ENCODE measurements around the gene RMND1. TPM values are rescaled to one million over a fixed set of nuclear protein-coding genes. Genes with fewer than 3 reads are reported as not detected.

Gene RMND1
- total and polyA plus RNA-seq, 2 of the 13 experiments (the other 11 are each of a cell fraction or from before 2014, with no cell fraction given): 34.0 to 72.5 TPM

GRCh38 chr6:151390851-151391470, 61.0 kb downstream of the RMND1 start (continued):
- TF ChIP-seq TRIM22 (IDR thresholded peaks at IDR 0.05) (no peak), ZBTB26 (CRISPR knock-in tag; IDR thresholded peaks at IDR 0.05; ENCODE audit: borderline replicate concordance) (no peak), RFX5 (IDR thresholded peaks at IDR 0.05; ENCODE audit: low read depth, low read length) (no peak), SSRP1 (CRISPR knock-in tag; IDR thresholded peaks at IDR 0.05) (no peak), ZBTB33 (CRISPR knock-in tag; IDR thresholded peaks at IDR 0.05) (no peak), ZSCAN20 (CRISPR knock-in tag; IDR thresholded peaks at IDR 0.05; ENCODE audit: borderline replicate concordance) (peak; percentile 74; the same call in 1 of the 2 replicates), PRDM4 (CRISPR knock-in tag; IDR thresholded peaks at IDR 0.05; ENCODE audit: borderline replicate concordance) (peak; percentile 52; the same call in 1 of the 2 replicates), PHB2 (IDR thresholded peaks at IDR 0.05; ENCODE audit: partially characterized antibody) (no peak), HDAC2 (CRISPR knock-in tag; IDR thresholded peaks at IDR 0.05) (no peak), RBM22 (optimal IDR thresholded peaks at IDR 0.05; ENCODE audit: low read length) (peak; percentile 61), SOX6 (IDR thresholded peaks at IDR 0.05) (no peak), SOX6 (CRISPR knock-in tag; IDR thresholded peaks at IDR 0.05) (no peak; the same call in 1 of the 2 replicates), RFXAP (CRISPR knock-in tag; IDR thresholded peaks at IDR 0.05; ENCODE audit: borderline replicate concordance) (no peak), MTF1 (CRISPR knock-in tag; IDR thresholded peaks at IDR 0.05) (no peak), MXD3 (CRISPR knock-in tag; IDR thresholded peaks at IDR 0.05) (no peak; the same call in 1 of the 2 replicates), PBX2 (CRISPR knock-in tag; IDR thresholded peaks at IDR 0.05) (no peak), CC2D1A (CRISPR knock-in tag; IDR thresholded peaks at IDR 0.05) (no peak), CEBPB (IDR thresholded peaks at IDR 0.05; ENCODE audit: borderline replicate concordance, low read depth, low read length) (no peak), CHD4 (IDR thresholded peaks at IDR 0.05; ENCODE audit: borderline replicate concordance, low read length) (no peak), ATF6 (CRISPR knock-in tag; conservative IDR thresholded peaks at IDR 0.05) (no peak)

Measured in HepG2 (cell line).